CD1c-positive myeloid dendritic cell (primary cell): Measurements from ENCODE around the gene TBXAS1.
"Not testable (repeated sequence)": the region's sequence is repeated elsewhere in the genome, so short reads cannot be mapped to it uniquely, and the experiment has no call there.

Experiments used
- DNase-seq: peaks from one replicate; pipeline ENCODE4 v3.0.0-alpha.2; 2016; ENCODE audit errors: extremely low spot score

Gene TBXAS1

GRCh38 chr7:139889186-139889871, 60.3 kb downstream of the TBXAS1 start:
- DNase-seq, result no peak

DNA sequence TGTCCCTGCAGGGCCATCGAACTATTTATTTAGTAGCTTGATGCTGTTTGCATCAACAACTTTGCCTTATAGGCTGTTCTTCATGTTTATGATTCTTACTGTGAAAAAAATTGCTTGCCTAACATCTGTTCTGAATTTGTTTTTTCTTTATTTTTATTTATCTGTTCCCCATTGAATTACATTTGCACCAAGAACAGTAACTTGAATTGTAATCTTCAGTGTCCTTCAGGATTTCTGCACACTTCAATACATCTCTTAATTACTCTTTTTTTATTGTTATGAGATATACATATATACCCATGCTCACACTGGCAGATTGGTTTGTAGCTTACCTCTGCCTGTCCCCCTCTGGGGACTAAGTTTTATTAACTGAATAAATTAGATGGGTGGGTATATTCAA, 64.4 kb downstream of the TBXAS1 start:
- DNase-seq, result no peak

- no peak for DNase-seq
These were observed 64.9 kb downstream of the TBXAS1 start for GRCh38 chr7:139893999-139894398.

DNA sequence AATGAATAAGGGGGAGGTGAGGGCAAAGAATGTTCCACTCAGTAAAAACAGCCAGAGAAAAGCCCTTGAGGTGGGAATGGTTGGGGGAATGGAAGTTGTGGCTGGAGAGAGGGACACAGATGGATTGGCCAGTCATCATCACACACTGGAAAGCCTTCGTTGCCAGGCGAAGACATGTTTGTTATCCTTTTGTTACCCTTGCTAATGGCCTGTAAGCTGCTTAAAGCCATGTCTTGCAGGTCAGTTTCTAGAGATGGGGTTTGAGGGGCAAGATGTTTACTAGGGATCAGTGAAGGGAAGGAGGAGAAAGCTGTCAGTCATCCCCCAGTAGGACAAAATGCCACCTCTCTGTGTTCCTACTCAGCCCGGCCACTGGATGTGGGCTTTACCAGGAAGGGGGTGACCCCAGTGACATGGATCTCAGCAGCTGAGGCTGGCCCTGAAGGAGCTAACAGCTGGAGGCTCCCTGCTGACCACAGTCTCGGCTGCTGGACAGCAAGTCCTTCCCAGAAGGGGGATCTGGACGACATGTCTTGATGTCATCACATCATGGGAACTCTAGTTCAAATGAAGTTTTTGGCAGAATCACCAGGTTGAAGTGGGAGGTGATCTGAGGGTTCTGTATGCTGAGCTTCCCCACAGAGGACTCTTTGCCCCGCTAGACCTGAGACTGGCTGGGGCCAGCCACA, 66.2 kb downstream of the TBXAS1 start:
- DNase-seq, result no peak

DNA sequence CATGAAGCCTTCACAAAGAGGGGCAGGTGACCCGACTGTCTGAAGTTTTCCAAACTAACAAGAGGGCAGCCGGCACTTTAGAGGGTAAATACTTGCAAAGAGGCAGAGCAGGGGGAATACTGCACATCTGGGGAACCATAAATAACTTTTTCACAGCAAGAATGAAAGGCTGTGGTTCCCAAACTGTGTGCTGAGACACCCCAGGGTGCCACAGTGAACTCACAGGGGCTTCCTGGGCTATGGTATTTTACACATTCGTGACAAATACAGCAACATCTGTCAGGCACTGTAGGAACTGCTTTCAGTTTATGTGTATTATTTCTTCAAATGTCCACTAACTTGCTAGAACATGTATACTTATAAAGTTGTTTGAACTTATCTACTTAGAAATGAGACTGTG, 67.2 kb downstream of the TBXAS1 start:
- DNase-seq, result no peak

DNA sequence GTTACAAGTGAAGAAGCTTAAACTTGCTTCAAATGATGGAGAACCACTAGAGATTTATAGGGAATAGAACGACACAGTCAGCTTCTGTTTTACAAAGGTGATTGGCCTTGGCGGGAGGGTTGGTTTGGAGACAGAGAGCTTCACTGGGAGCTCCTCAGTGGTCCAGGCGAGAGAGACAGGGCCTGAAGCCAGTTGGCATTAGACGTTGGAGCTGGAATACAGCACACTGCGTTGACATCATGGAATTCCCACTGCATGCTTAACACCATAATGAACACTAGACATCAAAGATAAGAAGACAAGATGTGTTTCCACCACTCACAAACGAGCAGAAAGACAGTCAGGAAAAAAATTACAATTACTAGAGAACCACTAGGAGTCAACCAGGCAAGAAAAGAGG, 67.8 kb downstream of the TBXAS1 start:
- DNase-seq, result no peak

GRCh38 chr7:139897422-139898090, 68.5 kb downstream of the TBXAS1 start:
- no peak for DNase-seq

- DNase-seq, result no peak
These were observed 69.4 kb downstream of the TBXAS1 start for GRCh38 chr7:139898483-139898882.

DNA sequence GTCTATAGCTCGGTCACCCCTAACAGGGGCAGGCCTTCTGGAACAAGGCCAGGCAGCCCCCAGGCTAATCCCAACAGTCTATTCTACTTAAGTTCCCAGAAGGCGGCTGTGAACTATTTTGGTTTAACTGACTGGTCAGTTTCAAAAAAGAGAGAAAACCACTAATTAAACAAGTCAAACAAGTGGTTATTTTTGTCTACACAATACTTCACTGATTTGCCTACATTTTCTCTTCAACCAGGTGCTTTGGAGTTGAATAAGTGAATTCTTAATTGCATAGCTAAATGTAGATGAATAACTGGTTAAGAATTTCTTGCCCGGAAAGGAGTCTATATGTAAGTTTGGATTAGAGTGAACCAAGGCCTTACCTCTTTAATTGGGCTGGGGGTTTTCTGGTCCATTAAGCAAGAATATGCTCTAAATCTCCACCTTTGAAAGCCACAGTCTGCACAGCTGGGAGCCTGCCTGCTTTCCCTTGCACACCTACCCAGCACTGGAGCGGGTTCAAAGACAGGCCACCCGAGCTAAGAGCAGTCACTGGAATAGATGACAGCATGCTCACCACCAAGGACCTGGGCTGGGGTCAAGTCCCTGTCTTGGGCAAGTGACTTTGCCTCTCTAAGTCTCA, 70.4 kb downstream of the TBXAS1 start:
- DNase-seq, result no peak

GRCh38 chr7:139900326-139900725, 71.3 kb downstream of the TBXAS1 start:
- no peak for DNase-seq

- DNase-seq, result peak; percentile 67
These were observed 72.2 kb downstream of the TBXAS1 start for GRCh38 chr7:139901056-139901795.

DNA sequence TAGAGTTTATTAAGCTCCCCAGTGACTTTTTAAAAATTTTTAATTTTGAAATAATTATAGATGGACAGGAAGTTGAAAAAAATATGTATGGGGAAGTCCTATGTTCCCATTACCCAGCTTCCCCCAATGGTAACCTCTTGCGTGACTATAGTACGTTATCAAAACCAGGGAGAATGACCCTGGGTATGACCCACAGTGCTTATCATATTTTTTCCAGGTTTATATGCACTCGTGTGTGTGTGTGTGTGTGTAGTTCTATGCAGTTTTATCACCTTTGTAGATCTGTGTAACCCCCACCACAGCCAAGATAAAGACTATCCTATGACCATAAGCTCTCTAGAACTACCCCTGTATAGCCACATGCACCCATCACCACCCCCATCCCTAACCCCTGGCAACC, 72.8 kb downstream of the TBXAS1 start:
- DNase-seq, result peak; percentile 63

GRCh38 chr7:139902436-139903102, 73.5 kb downstream of the TBXAS1 start:
- DNase-seq, result no peak

- not testable (repeated sequence) for DNase-seq
These were observed 74.0 kb downstream of the TBXAS1 start for GRCh38 chr7:139903103-139903477.

GRCh38 chr7:139906879-139907278, 77.8 kb downstream of the TBXAS1 start:
- DNase-seq, result no peak

GRCh38 chr7:139908792-139909191, 79.7 kb downstream of the TBXAS1 start:
- no peak for DNase-seq

DNA sequence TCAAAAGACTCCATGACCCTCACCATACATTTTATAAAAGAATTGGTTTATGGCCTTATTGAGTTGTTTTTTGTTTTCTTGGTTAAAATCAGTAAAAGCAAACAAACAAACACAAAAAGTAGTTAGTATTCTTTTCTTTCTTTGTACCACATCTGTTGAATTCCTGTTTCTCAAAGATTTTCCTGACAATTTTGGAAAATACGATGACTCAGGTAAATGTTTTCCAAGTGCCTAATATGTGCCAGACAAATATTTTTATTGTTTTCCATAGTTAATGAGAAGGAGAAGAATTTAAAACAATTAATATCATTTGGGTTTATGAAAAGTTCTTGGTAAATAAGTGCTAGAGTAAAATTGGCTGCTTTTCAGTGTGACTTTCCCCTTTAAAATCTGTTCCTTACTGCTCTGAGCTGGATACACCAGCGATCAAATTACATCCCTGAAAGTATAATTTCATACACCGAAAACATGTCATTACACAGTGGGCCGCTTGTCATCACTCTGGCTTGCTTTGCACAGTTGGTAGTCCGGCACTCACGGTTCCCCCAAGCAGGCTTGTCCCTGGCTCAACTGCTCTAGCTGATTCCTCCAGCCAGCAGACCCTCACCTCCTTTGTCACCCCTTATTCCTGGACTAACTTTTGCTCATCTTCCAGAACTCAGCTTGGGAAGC, 80.5 kb downstream of the TBXAS1 start:
- no peak for DNase-seq

DNA sequence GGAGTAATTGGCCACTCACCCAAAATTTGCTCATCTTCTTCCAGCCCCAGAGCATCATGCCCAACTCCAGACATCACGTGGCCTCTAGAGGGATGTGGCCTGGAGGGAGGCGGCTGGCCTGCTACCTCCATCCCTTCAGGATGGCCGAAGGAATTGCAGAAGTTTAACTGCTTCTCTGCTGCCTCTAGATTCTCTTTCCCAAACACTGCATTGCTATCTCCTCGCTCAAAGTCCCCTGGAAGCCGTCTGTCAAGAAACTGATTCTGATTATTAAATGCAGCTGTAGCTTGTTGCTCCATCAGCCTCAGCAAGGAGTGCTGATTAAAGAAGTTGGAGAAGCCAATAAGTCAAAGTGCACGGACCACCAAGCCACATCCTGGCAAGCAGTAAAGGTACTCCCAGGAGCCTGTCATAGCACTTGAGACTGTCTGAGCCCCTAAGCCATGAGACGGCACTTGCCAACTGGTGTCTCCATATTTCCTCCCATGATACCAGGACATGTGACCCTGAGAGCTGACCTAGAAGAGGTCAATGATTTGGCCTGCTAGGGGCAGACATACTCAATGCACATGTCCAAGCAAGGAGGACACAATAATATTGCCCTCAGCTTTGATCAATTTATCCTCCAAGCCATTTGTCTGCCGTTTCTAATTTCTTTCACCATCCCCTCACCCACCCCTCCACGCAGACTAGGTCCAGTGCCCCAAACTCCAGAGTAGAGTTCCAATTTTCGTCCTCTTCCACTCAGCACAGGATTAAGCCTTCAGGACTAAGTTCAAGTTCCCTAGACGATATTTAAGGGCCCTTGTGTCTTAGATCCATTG, 84.2 kb downstream of the TBXAS1 start:
- DNase-seq, result no peak

DNA sequence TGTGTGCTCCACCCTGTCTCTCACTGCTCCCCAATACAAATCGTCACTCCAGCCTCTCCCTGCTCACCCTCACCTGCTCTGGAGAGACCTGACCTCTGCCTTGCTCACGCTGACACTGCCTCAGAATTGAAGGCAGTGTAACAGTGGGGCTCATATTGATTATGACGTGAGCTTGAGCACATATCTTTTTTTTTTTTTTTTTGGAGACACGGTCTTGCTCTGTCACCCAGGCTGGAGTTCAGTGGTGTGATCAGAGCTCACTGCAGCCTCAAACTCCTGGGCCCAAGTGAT, 84.7 kb downstream of the TBXAS1 start:
- no peak for DNase-seq
